GM19238 (cell line): ENCODE measurements around the gene GALNT1.

ENCODE experiments used
- DNase-seq: peaks from one replicate; pipeline ENCODE4 v3.0.0; 2011; ENCODE audit warnings: low spot score; ENCODE audit not compliant: insufficient read length

Gene GALNT1

GRCh38 chr18:35711227-35711626 lies 129.7 kb downstream of the GALNT1 start:
- DNase-seq, result no peak

- DNase-seq, result no peak
Measured at GRCh38 chr18:35713545-35713944, 132.0 kb downstream of the GALNT1 start.

GRCh38 chr18:35714539-35714938 lies 133.0 kb downstream of the GALNT1 start:
- no peak for DNase-seq

GRCh38 chr18:35715139-35715538 lies 133.6 kb downstream of the GALNT1 start:
- DNase-seq, result no peak

GRCh38 chr18:35716169-35716831 lies 134.8 kb downstream of the GALNT1 start:
- DNase-seq, result no peak

- DNase-seq, result no peak
Measured at GRCh38 chr18:35717182-35717581, 135.6 kb downstream of the GALNT1 start.

- DNase-seq, result no peak
Measured at GRCh38 chr18:35721431-35722081, 140.0 kb downstream of the GALNT1 start.

- DNase-seq, result no peak
Measured at GRCh38 chr18:35728676-35729075, 147.1 kb downstream of the GALNT1 start.

GRCh38 chr18:35729991-35730668 lies 148.6 kb downstream of the GALNT1 start:
- DNase-seq, result no peak

GRCh38 chr18:35730691-35731370 lies 149.3 kb downstream of the GALNT1 start:
- no peak for DNase-seq

- DNase-seq, result no peak
Measured at GRCh38 chr18:35731701-35732100, 150.2 kb downstream of the GALNT1 start.

GRCh38 chr18:35732162-35732561 lies 150.6 kb downstream of the GALNT1 start:
- no peak for DNase-seq

GRCh38 chr18:35732636-35733035 lies 151.1 kb downstream of the GALNT1 start:
- no peak for DNase-seq

GRCh38 chr18:35733408-35733807 lies 151.9 kb downstream of the GALNT1 start:
- no peak for DNase-seq

- no peak for DNase-seq
Measured at GRCh38 chr18:35736696-35737095, 155.2 kb downstream of the GALNT1 start.

- no peak for DNase-seq
Measured at GRCh38 chr18:35739778-35740177, 158.2 kb downstream of the GALNT1 start.

GRCh38 chr18:35740656-35741055 lies 159.1 kb downstream of the GALNT1 start:
- no peak for DNase-seq

GRCh38 chr18:35743916-35744315 lies 162.4 kb downstream of the GALNT1 start:
- DNase-seq, result no peak

- DNase-seq, result no peak
Measured at GRCh38 chr18:35745814-35746213, 164.3 kb downstream of the GALNT1 start.

GRCh38 chr18:35746826-35747339 lies 165.3 kb downstream of the GALNT1 start:
- DNase-seq, result no peak

GRCh38 chr18:35747894-35748472 lies 166.4 kb downstream of the GALNT1 start:
- no peak for DNase-seq
